BLaER1 (cell line): ENCODE data around the gene NCS1.

Experiments used
- H3K27ac ChIP-seq: shearing (Covaris generic); formaldehyde crosslinking; 2 replicates; pipeline ENCODE4 v1.8.1; 2022
- H3K27me3 ChIP-seq: shearing (Covaris generic); formaldehyde crosslinking; 2 replicates; pipeline ENCODE4 v1.8.1; 2022
- H3K36me3 ChIP-seq: shearing (Covaris generic); formaldehyde crosslinking; 2 replicates; pipeline ENCODE4 v1.8.1; 2022
- H3K4me1 ChIP-seq: shearing (Covaris generic); formaldehyde crosslinking; 2 replicates; pipeline ENCODE4 v1.8.1; 2022
- H3K4me2 ChIP-seq: shearing (Covaris generic); formaldehyde crosslinking; 2 replicates; pipeline ENCODE4 v1.8.1; 2022
- H3K4me3 ChIP-seq: shearing (Covaris generic); formaldehyde crosslinking; 2 replicates; pipeline ENCODE4 v1.8.1; 2022
- H3K9ac ChIP-seq: shearing (Covaris generic); formaldehyde crosslinking; 2 replicates; pipeline ENCODE4 v1.8.1; 2022
- H3K9me3 ChIP-seq: shearing (Covaris generic); formaldehyde crosslinking; 2 replicates; pipeline ENCODE4 v1.8.1; 2022
- H4K20me1 ChIP-seq: shearing (Covaris generic); formaldehyde crosslinking; 2 replicates; pipeline ENCODE4 v1.8.1; 2022
- Cebpa-rat ChIP-seq: shearing (Covaris generic); IDR thresholded peaks from 2 replicates; pipeline ENCODE4 v1.8.1; 2022

NCS1 gene

GRCh38 chr9:130137081-130137640 lies 35.0 kb upstream of the NCS1 start:
- Histone ChIP-seq H3K27ac (no peak overlapping the region; the same call in 1 of the 2 replicates), H3K27me3 (no peaks in the 10 kb centered on the region), H3K9ac (no peak overlapping the region), H3K4me1 (peaks cover 51% of the 10 kb centered on the region), H3K9me3 (no peaks in the 10 kb centered on the region), H3K4me2 (peak overlapping the region; percentile 48), H3K36me3 (peaks cover 37% of the 10 kb centered on the region), H3K4me3 (no peak overlapping the region), H4K20me1 (no peaks in the 10 kb centered on the region)
- no peak for TF ChIP-seq Cebpa-rat

GRCh38 chr9:130137641-130138081 lies 34.5 kb upstream of the NCS1 start:
- no peaks in the 10 kb centered on the region for H3K27me3 ChIP-seq
- H3K9me3 ChIP-seq, result no peaks in the 10 kb centered on the region
- H3K4me3 ChIP-seq, result no peak overlapping the region
- no peak overlapping the region; the same call in 1 of the 2 replicates for H3K27ac ChIP-seq
- H3K36me3 ChIP-seq, result peaks cover 35% of the 10 kb centered on the region; the same call in 1 of the 2 replicates
- H3K4me2 ChIP-seq, result peak overlapping the region; percentile 48
- H4K20me1 ChIP-seq, result no peaks in the 10 kb centered on the region
- no peak for TF ChIP-seq Cebpa-rat
- H3K4me1 ChIP-seq, result peaks cover 56% of the 10 kb centered on the region
- no peak overlapping the region for H3K9ac ChIP-seq

GRCh38 chr9:130138171-130138653 lies 34.0 kb upstream of the NCS1 start:
- Histone ChIP-seq H4K20me1 (no peaks in the 10 kb centered on the region), H3K27me3 (no peaks in the 10 kb centered on the region), H3K9me3 (no peaks in the 10 kb centered on the region), H3K9ac (no peak overlapping the region), H3K4me3 (no peak overlapping the region), H3K4me2 (peak overlapping the region; percentile 58), H3K4me1 (peaks cover 61% of the 10 kb centered on the region), H3K27ac (no peak overlapping the region; the same call in 1 of the 2 replicates), H3K36me3 (peaks cover 32% of the 10 kb centered on the region; the same call in 1 of the 2 replicates)
- no peak for TF ChIP-seq Cebpa-rat

GRCh38 chr9:130138791-130139190 lies 33.4 kb upstream of the NCS1 start:
- H3K27me3 ChIP-seq, result no peaks in the 10 kb centered on the region
- H3K4me2 ChIP-seq, result peak overlapping the region; percentile 58
- H3K4me1 ChIP-seq, result peaks cover 67% of the 10 kb centered on the region
- no peaks in the 10 kb centered on the region for H3K9me3 ChIP-seq
- no peaks in the 10 kb centered on the region for H4K20me1 ChIP-seq
- H3K4me3 ChIP-seq, result no peak overlapping the region
- no peak for TF ChIP-seq Cebpa-rat
- H3K36me3 ChIP-seq, result peaks cover 26% of the 10 kb centered on the region; the same call in 1 of the 2 replicates
- H3K9ac ChIP-seq, result no peak overlapping the region
- H3K27ac ChIP-seq, result no peak overlapping the region

DNA sequence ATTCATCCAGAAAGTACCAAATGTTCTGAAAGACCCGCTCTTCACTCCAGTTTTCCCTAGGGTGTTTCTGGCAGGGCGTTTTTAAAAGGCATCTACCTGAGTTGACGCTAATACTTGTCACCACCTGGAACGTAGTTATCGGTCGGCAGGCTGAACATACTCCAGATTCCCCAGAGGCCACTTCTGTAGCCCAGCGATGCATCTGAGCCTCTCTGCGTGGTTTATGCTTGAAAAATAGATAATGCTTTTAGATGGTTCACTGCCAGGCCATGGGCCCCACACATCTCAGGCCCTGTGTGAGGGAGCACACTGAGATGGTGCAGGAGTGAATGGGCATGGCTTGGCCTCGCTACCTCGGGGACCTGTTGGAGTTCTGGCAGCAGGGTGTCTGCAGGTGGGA lies 33.0 kb upstream of the NCS1 start:
- Histone ChIP-seq H3K4me2 (peak overlapping the region; percentile 58), H3K27me3 (no peaks in the 10 kb centered on the region), H3K36me3 (peaks cover 21% of the 10 kb centered on the region; the same call in 1 of the 2 replicates), H4K20me1 (no peaks in the 10 kb centered on the region), H3K9me3 (no peaks in the 10 kb centered on the region), H3K9ac (no peak overlapping the region), H3K4me1 (peaks cover 72% of the 10 kb centered on the region), H3K27ac (no peak overlapping the region), H3K4me3 (no peak overlapping the region)
- no peak for TF ChIP-seq Cebpa-rat

- H3K9me3 ChIP-seq, result no peaks in the 10 kb centered on the region
- no peak overlapping the region for H3K9ac ChIP-seq
- H3K36me3 ChIP-seq, result peaks cover 16% of the 10 kb centered on the region; the same call in 1 of the 2 replicates
- H4K20me1 ChIP-seq, result no peaks in the 10 kb centered on the region
- no peaks in the 10 kb centered on the region for H3K27me3 ChIP-seq
- no peak overlapping the region for H3K27ac ChIP-seq
- H3K4me2 ChIP-seq, result peak overlapping the region; percentile 58
- TF ChIP-seq Cebpa-rat, result no peak
- H3K4me3 ChIP-seq, result no peak overlapping the region
- H3K4me1 ChIP-seq, result peaks cover 74% of the 10 kb centered on the region
Measured at GRCh38 chr9:130140706-130141105, 31.5 kb upstream of the NCS1 start.

GRCh38 chr9:130142056-130142455 lies 30.1 kb upstream of the NCS1 start:
- Histone ChIP-seq H3K9me3 (no peaks in the 10 kb centered on the region), H3K4me3 (no peak overlapping the region), H3K36me3 (peaks cover 3% of the 10 kb centered on the region; the same call in 1 of the 2 replicates), H3K4me2 (no peak overlapping the region), H3K9ac (no peak overlapping the region), H4K20me1 (no peaks in the 10 kb centered on the region), H3K4me1 (peaks cover 72% of the 10 kb centered on the region), H3K27me3 (no peaks in the 10 kb centered on the region), H3K27ac (no peak overlapping the region)
- TF ChIP-seq Cebpa-rat, result no peak

DNA sequence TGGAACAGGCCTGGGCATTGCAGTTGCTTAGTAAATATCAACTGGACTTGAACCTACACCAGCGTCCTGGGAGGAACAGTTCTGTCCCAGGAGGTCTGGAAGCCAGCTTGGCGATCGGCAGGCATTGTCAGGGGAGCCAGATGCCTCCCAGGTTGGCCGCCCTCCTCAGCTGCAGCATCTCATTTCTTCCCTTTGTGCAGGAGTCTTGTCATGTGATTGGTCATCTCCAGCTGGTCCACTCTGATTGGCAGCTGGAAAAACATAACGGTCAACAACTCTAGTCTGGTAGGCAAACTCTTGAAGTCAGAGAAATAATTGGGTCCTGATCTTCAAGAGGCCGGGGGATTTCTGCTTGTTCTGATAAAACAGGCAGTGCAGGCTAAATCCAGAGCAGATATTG lies 29.6 kb upstream of the NCS1 start:
- Histone ChIP-seq H4K20me1 (no peaks in the 10 kb centered on the region), H3K36me3 (no peaks in the 10 kb centered on the region), H3K4me3 (no peak overlapping the region), H3K4me2 (peak overlapping the region; percentile 81), H3K27me3 (no peaks in the 10 kb centered on the region), H3K9me3 (no peaks in the 10 kb centered on the region), H3K4me1 (peaks cover 66% of the 10 kb centered on the region), H3K27ac (no peak overlapping the region), H3K9ac (no peak overlapping the region)
- no peak for TF ChIP-seq Cebpa-rat

- TF ChIP-seq Cebpa-rat, result no peak
- no peak overlapping the region for H3K4me3 ChIP-seq
- peak overlapping the region; percentile 43; the same call in 1 of the 2 replicates for H3K9ac ChIP-seq
- H3K4me2 ChIP-seq, result peak overlapping the region; percentile 81
- no peaks in the 10 kb centered on the region for H3K36me3 ChIP-seq
- H3K27ac ChIP-seq, result peak overlapping the region; percentile 23; the same call in 1 of the 2 replicates
- no peaks in the 10 kb centered on the region for H3K27me3 ChIP-seq
- H3K4me1 ChIP-seq, result peaks cover 60% of the 10 kb centered on the region
- no peaks in the 10 kb centered on the region for H4K20me1 ChIP-seq
- no peaks in the 10 kb centered on the region for H3K9me3 ChIP-seq
Measured at GRCh38 chr9:130143279-130143893, 28.8 kb upstream of the NCS1 start.

- Histone ChIP-seq H3K4me1 (peaks cover 54% of the 10 kb centered on the region), H4K20me1 (no peaks in the 10 kb centered on the region), H3K4me3 (no peak overlapping the region), H3K9me3 (no peaks in the 10 kb centered on the region), H3K27me3 (no peaks in the 10 kb centered on the region), H3K4me2 (peak overlapping the region; percentile 81), H3K27ac (peak overlapping the region; percentile 23; the same call in 1 of the 2 replicates), H3K9ac (peak overlapping the region; percentile 43; the same call in 1 of the 2 replicates), H3K36me3 (no peaks in the 10 kb centered on the region)
- TF ChIP-seq Cebpa-rat, result no peak
Measured at GRCh38 chr9:130143958-130144366, 28.2 kb upstream of the NCS1 start.
